HG03575 (cell line): Measurements from ENCODE around the gene RHOT1.
"Not testable (repeated sequence)": the region's sequence is repeated elsewhere in the genome, so short reads cannot be mapped to it uniquely, and the experiment has no call there.

Source experiments
- ATAC-seq: cut with Tn5 transposase; IDR thresholded peaks from one replicate; pipeline ENCODE4 v1.9.1; 2021; ENCODE audit not compliant: unreplicated experiment, insufficient number of reproducible peaks, low FRiP score; ENCODE audit errors: extremely low read depth

RHOT1 gene

DNA sequence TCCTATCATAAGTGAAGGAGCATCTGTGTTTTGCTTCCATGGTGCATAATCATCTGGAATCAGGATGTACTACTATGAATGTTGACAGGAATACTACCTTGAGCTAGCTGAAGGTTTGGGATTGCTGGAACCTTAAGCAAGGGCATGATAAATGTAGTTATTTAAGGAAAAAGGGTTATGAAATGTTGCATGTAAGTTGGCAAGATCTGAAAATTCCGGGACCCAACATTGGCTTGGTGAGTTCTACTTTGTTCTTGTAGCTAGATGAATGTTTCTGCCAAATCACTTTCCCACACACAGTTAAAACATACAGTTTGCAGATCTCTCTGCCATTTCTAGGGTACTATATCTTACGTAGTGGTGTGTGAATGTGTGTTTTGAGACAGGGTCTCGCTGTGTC lies 13.6 kb downstream of the RHOT1 start:
- ATAC-seq: no peak

- no peak for ATAC-seq
Observed at GRCh38 chr17:32156656-32157055, 14.4 kb downstream of the RHOT1 start.

DNA sequence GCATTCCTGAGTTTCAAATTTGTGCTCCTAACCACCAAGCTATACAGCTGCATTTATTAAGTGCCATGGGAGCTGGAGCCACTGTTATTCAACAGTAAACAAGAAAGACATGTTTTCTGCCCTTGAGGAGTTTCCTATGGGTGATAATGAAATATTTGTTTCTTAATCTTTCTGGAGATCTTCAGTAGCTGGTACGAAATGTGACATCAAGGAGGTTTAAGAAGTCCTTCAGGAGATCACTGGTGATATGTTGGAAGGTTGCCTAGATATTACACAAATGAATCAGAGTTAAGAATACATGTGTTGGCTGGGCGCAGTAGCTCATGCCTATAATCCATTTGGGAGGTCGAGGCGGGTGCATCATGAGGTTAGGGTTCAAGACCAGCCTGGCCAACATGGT lies 14.9 kb downstream of the RHOT1 start:
- ATAC-seq: no peak

GRCh38 chr17:32158870-32159585 lies 16.7 kb downstream of the RHOT1 start:
- no peak for ATAC-seq

DNA sequence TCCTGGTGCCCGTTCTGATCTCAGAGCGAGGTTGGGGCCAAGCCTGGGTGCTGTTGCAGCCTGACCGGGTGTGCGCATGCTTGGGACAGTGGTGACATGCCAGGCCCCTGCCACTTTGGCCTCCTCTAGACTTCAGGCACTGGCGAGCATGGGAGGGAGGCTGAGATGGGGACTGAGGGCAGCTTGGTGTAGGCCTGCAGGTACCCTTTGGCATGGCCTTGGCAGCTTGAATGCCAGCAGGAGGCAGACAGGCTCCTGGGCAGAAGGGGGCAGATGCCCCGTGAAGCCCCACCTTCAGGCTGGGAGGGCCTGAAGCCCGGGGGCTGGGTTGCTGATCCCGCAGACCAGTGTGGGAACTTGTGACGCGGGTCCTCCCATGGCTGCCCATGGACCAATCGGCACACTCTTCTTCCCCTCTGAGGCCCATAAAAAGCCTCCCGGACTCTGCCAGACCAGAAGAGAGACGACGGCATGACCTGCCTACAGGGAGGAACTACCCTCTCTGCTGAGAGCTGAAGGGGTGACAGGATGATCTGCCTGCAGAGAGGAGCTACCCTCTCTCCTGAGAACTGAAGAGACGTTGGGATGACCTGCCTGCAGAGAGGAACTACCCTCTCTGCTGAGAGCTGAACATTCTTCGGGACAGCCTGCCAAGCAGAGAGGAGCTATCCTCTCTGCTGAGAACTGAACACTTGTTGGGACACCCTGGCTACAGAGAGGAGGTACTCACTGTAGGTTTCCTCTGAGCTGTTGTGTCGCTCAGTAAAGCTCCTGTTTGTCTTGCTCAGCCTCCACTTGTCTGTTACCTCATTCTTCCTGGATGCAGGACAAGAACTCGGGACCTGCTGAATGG lies 17.5 kb downstream of the RHOT1 start:
- no peak for ATAC-seq

- no peak for ATAC-seq
Observed at GRCh38 chr17:32160526-32160925, 18.2 kb downstream of the RHOT1 start.

DNA sequence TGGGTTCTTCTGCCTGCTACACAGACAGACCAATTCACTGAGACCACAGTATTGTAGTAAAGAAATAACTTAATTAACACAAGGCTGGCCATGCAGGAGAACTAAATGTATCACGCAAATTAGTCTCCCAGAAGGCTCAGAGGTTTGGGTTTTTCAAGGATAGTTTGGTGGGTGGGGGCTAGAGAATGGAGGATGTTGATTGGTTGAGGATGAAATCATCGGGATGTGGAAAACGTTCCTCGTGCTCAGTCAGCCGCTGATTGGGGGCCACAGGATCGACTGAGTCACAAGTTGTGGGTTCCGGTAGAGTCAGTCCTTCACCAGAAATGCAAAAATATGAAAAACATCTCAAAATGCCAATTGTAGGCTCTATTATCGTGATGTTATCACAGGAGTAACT lies 18.7 kb downstream of the RHOT1 start:
- no peak for ATAC-seq

- no peak for ATAC-seq
Observed at GRCh38 chr17:32161506-32162365, 19.4 kb downstream of the RHOT1 start.

DNA sequence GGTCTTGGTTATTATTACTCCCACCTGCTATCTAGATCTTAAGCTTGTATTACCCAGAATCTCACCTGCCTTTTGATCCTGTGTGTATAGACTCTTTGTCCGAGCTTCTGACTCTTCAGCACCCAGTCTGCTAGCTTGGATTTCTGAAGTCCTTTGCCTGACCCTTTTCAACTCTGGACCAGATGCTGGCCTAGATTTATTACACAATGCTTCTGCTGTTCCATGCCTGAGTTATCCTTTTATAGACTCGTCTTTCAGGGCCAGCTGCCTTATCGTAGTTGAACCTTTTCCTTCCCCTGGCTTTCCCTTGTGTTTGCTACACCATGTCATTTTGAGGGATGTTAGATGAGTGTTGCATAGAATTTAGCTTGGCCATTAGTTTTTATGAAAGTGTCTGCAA lies 32.6 kb downstream of the RHOT1 start:
- ATAC-seq: no peak

- not testable (repeated sequence) for ATAC-seq
Observed at GRCh38 chr17:32178679-32179078, 36.4 kb downstream of the RHOT1 start.

- ATAC-seq: not testable (repeated sequence)
Observed at GRCh38 chr17:32179103-32179502, 36.8 kb downstream of the RHOT1 start.

GRCh38 chr17:32179526-32179925 lies 37.2 kb downstream of the RHOT1 start:
- ATAC-seq: not testable (repeated sequence)

DNA sequence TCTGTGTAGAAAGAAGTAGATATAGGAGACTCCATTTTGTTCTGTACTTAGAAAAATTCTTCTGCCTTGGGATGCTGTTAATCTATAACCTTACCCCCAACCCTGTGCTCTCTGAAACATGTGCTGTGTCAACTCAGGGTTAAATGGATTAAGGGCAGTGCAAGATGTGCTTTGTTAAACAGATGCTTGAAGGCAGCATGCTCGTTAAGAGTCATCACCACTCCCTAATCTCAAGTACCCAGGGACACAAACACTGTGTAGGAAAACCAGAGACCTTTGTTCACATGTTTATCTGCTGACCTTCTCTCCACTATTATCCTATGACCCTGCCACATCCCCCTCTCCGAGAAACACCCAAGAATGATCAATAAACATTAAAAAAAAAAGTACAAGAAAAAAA lies 38.0 kb downstream of the RHOT1 start:
- ATAC-seq: not testable (repeated sequence)

DNA sequence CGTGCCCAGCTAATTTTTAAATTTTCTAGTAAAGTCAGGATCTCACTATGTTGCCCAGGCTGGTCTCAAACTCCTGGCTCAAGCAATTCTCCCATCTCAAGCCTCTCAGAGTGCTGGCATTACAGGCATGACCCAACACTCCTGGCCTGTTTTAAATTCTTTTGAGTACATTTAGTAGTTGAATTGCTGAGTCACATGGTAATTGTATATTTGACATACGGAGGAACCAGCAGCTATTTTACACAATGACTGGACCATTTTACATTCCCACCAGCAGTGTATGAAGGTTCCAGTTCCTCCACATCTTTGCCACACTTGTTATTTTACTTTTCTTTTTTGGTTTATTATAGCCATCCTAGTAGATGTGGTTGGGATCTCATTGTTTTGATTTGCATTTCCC lies 43.6 kb downstream of the RHOT1 start:
- ATAC-seq: no peak

DNA sequence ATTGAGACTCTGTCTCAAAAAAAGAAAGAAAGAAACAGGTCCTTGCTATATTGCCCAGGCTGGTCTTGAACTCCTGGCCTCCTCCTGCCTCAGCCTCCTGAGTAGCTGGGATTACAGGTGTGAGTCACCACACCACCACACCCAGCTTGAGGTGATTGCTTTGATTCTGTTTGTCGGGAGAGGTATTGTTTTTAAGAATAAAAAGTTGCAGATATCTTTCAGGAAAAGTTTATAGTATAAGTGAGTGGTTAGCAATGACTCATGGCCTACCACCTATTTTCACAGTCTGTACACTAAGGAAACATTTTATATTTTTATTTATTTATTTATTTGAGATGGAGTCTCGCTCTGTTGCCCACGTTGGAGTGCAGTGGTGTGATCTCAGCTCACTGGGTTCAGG lies 45.0 kb downstream of the RHOT1 start:
- ATAC-seq: no peak

- no peak for ATAC-seq
Observed at GRCh38 chr17:32189343-32189742, 47.0 kb downstream of the RHOT1 start.

- ATAC-seq: no peak
Observed at GRCh38 chr17:32191306-32191705, 49.0 kb downstream of the RHOT1 start.

DNA sequence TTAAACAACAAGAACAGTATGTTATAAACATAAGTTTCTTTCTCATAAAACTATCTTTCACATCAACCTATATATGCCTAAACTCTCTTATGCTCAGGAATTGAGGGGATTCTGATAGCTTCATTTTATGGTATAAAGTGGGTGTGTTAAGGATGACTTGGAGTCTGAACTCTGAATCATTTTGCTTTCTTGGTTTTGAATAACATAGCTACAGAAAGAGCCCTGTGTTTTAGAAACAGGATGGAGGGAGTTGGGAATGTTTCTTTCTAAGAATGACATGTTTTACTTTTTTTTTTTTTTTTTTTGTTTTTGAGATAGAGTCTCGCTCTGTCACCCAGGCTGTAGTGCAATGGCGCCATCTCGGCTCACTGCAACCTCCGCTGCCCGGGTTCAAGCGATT lies 50.1 kb downstream of the RHOT1 start:
- no peak for ATAC-seq

GRCh38 chr17:32197987-32198386 lies 55.7 kb downstream of the RHOT1 start:
- ATAC-seq: no peak
